ENCODE results near the gene DNAH17.

DNA sequence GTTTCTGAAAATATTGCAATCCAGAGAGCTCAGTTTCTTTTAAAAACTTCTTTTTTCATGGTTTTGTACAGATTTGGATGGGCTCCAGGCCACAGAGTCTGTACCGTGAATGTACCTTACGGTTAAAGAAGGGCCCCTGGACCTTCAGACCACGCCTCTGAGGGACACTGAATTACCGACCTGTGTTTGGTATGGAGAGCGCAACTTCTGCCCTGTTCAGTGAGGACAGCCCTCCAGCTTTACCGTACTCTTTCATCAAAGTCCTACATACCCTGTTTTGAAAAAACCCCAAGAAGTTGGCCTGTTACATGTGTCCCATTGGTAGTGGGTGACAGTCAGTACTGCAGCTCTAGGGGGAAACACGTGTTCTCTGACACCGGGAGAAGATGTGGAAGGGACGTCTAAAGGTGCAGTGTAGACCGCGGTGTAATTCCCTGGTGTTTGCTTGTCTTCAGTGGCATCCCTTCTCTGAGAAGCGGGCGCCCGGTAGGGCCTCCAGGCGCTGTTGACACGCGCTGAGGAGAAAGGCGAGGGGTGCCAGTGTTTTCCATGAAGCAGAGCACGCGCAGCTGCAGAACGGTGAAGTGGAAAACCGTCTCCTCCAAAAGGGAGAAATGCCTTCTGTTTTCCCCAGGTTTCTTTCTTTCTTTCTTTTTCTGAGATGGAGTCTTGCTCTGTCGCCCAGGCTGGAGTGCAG is 192.6 kb downstream of the DNAH17 start:
- no peak for TF ChIP-seq POLR2A (IDR thresholded peaks at IDR 0.05)
- TF ChIP-seq, protein P1, sequence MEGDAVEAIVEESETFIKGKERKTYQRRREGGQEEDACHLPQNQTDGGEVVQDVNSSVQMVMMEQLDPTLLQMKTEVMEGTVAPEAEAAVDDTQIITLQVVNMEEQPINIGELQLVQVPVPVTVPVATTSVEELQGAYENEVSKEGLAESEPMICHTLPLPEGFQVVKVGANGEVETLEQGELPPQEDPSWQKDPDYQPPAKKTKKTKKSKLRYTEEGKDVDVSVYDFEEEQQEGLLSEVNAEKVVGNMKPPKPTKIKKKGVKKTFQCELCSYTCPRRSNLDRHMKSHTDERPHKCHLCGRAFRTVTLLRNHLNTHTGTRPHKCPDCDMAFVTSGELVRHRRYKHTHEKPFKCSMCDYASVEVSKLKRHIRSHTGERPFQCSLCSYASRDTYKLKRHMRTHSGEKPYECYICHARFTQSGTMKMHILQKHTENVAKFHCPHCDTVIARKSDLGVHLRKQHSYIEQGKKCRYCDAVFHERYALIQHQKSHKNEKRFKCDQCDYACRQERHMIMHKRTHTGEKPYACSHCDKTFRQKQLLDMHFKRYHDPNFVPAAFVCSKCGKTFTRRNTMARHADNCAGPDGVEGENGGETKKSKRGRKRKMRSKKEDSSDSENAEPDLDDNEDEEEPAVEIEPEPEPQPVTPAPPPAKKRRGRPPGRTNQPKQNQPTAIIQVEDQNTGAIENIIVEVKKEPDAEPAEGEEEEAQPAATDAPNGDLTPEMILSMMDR (IDR thresholded peaks at IDR 0.05), result no peak
